Right ventricle myocardium superior (tissue), 1 donor: Measurements from ENCODE around the gene PMIS2. TPM values are rescaled to one million over a fixed set of nuclear protein-coding genes. Genes with fewer than 3 reads are reported as not detected.

ENCODE experiments used
- ATAC-seq: fragments of 200-7000 bp; cut with Tn5 transposase; one replicate; pipeline ENCODE4 v1.9.1; 2020; ENCODE audit warnings: mild to moderate bottlenecking; ENCODE audit not compliant: poor library complexity
- DNase-seq: peaks from one replicate; pipeline ENCODE4 v3.0.0-alpha.2; 2020
- intact Hi-C: fragments of 100-400 bp; cut with DNase I; formaldehyde crosslinking; loops from one replicate; pipeline ENCODE4 v1.11.2; 2022
- total RNA-seq: library from RNA; stranded (reverse); fragmentation: NEBNext Ultra II Directional; extraction: Animal tissue kit (Norgen Biotek cat#: 25700); gene quantifications from one replicate; pipeline ENCODE4 v1.2.1, GENCODE V29; 2021
- donor health status: DM: no; HTN: yes; CAD: no; lungs with severe emphysema.

PMIS2 gene
- total RNA-seq, 1 donor from 2014 or later: not detected

DNA sequence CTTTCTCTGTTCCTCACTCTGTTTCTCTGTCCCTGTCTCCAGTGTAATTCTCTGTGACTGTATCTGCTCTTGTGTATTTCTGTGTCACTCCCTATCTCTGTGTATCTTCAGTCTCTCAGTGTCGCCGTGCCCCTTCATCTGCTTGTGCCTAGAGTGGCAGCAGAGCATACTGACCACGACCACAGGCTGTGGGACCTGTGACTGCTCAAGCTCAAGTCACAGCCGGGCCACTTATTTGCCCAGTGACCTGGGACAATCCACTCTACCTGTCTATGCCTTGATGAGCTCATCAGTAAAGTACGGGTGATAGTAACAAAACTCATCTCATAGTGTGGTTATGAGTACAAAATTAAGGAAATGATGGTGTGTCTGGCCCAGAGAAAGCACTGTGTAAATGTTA lies 31.9 kb upstream of the PMIS2 start:
- ATAC-seq (no peak), DNase-seq (no peak)
- intact Hi-C loops: no loop called here

DNA sequence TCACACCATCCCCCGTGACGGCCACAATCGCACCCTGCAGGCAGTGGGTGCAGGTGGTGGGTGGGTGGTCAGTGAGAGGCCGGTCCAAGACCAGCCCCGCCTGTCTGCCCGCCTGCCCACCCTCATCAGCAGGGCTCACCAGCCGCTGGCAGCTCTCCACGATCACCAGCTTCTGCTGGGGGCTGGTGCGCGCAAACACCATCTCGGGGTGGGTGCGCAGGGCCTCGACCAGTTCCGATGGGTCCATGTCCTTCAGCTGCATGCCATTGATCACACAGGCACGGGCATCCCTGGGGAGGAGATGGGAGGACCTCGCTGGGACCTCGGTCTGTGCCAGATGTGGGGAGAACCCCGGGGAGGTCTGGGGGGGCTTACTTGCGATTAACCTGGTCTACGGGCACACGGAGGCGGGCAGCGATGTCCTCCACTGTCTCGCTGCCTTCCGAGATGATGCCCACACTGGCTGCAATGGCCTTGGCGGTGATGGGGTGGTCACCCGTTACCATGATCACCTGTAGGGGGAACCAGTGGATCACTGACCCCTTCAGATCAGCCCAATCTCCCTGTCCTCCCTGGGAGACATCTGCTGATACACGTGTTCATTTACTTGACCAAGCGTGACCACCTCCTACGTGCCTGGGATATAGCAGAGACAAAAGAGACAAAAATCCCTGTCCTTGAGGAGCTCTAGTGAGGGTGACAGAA lies 30.5 kb upstream of the PMIS2 start:
- DNase-seq (no peak), ATAC-seq (no peak)
- intact Hi-C loops: no loop called here

- ATAC-seq: no peak
- intact Hi-C loops: no loop called here
- peak; percentile 3 for DNase-seq
Observed at GRCh38 chr19:35556025-35556590, 29.9 kb upstream of the PMIS2 start.

DNA sequence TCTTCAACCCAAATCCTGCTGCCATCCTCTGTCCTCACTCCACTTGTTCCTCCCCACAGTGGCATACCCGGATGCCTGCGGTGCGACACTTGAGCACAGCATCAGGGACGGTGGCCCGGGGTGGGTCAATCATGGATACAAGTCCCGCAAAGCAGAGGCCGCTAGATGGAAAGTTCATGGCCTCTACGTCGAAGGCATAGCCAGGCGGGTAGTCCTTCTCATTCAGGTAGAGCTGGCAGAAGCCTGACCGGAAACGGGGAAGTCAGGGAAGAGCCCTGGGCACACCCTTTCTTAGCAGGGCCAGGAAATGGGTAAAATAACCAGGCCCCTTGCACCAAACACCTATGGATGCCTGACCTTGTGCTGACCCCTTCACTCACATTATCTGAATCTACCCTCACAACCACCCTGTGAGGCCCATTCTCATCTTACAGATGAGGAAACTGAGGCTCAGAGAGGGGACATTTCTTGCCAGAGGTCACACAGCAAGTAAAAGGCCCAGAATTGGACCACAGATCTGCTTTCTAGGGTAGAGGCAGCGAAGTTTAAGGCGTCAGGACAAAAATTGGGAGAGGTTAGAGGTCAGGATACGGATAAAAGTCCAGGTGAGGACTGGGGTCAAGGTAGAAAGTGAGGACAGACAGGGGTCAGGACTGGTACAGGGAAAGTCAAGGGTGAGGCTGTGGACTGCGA lies 29.0 kb upstream of the PMIS2 start:
- intact Hi-C loops: no loop called here
- DNase-seq: peak; percentile 22

GRCh38 chr19:35557539-35558399 lies 28.2 kb upstream of the PMIS2 start:
- DNase-seq: peak; percentile 74
- intact Hi-C loops: no loop called here
- ATAC-seq: peak; percentile 81

More for the DNA sequence above, 29.0 kb upstream of the PMIS2 start:
- ATAC-seq: no peak

GRCh38 chr19:35558400-35559280 lies 27.3 kb upstream of the PMIS2 start:
- DNase-seq (peak; percentile 30), ATAC-seq (no peak)
- intact Hi-C loops: no loop called here

GRCh38 chr19:35559281-35559659 lies 26.7 kb upstream of the PMIS2 start:
- peak; percentile 23 for DNase-seq
- intact Hi-C loops: no loop called here
- no peak for ATAC-seq

DNA sequence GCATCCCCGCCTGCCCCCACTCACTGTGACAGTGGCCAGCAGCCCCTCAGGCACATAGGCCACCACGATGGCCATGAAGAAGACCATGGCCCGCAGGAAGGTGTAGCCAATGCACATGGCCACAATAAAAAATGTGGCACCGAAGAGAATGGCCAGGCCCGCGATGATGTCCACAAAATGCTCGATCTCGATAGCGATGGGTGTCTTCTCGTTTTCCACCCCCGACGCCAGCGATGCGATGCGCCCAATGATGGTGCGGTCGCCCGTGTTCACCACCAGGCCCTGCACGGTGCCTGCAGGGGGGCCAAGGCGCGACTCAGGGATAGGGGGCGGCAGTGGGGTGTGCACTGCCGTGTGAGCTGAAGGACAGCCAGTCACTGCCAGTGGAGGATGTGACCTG lies 26.2 kb upstream of the PMIS2 start:
- intact Hi-C loops: no loop called here
- ATAC-seq (no peak), DNase-seq (peak; percentile 14)

DNA sequence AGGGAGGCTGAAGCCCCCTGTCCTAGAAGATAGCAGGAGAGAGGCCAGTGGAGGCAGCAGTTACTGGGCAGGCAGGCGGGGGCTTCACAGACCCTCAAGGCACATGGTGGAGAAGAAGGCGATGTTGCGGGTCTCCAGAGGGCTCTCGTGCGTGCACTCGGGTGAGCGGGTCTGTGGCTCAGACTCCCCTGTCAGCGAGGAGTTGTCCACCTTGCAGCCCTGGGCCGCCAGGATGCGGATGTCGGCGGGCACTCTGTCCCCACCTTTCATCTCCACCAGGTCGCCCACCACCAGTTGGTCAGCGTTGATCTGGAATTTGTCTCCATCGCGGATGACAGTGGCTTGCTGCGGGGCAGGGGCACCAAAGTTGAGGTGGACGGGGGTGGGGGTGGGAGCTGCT lies 25.7 kb upstream of the PMIS2 start:
- intact Hi-C loops: no loop called here
- ATAC-seq (no peak), DNase-seq (peak; percentile 27)

GRCh38 chr19:35560677-35561076 lies 25.3 kb upstream of the PMIS2 start:
- ATAC-seq (no peak), DNase-seq (no peak)
- intact Hi-C loops: no loop called here

DNA sequence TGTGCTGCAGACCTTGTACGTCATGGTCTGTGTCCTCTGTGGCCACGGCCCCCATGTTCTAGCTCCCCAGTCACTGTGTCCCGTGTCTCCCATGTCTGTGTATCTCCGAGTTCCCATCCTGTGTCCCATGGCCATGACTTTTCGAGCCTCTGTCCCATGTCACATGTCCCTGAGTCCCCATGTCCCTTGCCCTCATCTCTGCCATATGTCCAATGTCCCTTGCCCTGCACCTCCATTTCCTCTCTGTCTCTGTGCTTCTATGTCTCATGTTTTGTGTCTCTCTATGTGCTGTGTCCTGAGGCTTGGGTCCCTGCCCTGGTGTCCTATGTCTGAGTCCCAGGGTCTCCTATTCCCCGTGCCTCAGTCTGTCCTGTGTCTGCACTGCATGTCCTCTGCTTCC lies 24.5 kb upstream of the PMIS2 start:
- ATAC-seq: no peak
- intact Hi-C loops: no loop called here
- peak; percentile 10 for DNase-seq

GRCh38 chr19:35562336-35562735 lies 23.6 kb upstream of the PMIS2 start:
- intact Hi-C loops: no loop called here
- no peak for ATAC-seq

GRCh38 chr19:35562776-35563175 lies 23.2 kb upstream of the PMIS2 start:
- ATAC-seq: no peak
- intact Hi-C loops: no loop called here

More at GRCh38 chr19:35562336-35562735, 23.6 kb upstream of the PMIS2 start:
- peak; percentile 33 for DNase-seq

GRCh38 chr19:35563207-35563829 lies 22.7 kb upstream of the PMIS2 start, which contains the start of gene ATP4A:
ATP4A (minus strand) TSS chr19:35563658; CDS start chr19:35563629, 29 bp downstream.
- DNase-seq: no peak
- intact Hi-C loops: no loop called here
- no peak for ATAC-seq

More at GRCh38 chr19:35562776-35563175, 23.2 kb upstream of the PMIS2 start:
- DNase-seq: no peak

- ATAC-seq (no peak), DNase-seq (peak; percentile 9)
- intact Hi-C loops: no loop called here
Observed at GRCh38 chr19:35565016-35565856, 20.7 kb upstream of the PMIS2 start.

GRCh38 chr19:35566738-35567137 lies 19.2 kb upstream of the PMIS2 start:
- DNase-seq (no peak), ATAC-seq (no peak)
- intact Hi-C loops: no loop called here

DNA sequence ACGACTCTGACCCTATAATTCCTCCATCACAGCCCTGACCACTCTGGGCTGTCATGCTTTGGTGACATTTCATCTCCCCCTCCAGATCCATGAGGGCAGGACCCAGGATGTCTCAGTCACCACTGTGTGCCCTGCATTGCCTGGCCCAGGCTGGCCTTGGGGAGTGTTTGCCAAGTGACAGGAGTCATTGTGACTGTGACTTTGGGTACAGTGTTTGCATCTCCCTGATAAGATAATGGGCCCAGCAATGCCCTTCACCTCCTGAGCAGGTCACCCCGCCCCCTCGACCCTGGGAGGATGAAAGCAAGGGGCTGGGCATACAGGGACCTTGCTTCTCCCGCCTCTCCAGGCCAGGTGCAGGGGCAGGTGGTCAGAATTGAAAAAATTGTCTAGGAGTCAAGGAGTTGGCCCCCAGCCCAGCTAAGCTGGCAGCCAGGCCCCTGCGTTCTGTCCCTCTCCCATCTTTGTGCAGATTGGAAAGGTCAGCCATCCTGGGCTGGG lies 16.6 kb upstream of the PMIS2 start:
- DNase-seq (no peak), ATAC-seq (no peak)
- intact Hi-C loops: no loop called here
